GF-D8 (cell line): ENCODE data around the gene CEP89.
"Not testable (repeated sequence)": the region's sequence is repeated elsewhere in the genome, so short reads cannot be mapped to it uniquely, and the experiment has no call there.

Source experiments
- DNase-seq: peaks from one replicate; lab custom pipeline; 2025; lab: John Stamatoyannopoulos, UW

The CEP89 gene

GRCh38 chr19:32833388-32833787, 138.4 kb downstream of the CEP89 start:
- DNase-seq: not testable (repeated sequence)

GRCh38 chr19:32832825-32833224, 138.9 kb downstream of the CEP89 start:
- not testable (repeated sequence) for DNase-seq

GRCh38 chr19:32832094-32832493, 139.7 kb downstream of the CEP89 start:
- not testable (repeated sequence) for DNase-seq

GRCh38 chr19:32831611-32832010, 140.1 kb downstream of the CEP89 start:
- DNase-seq: no peak

- no peak for DNase-seq
These were observed 141.3 kb downstream of the CEP89 start for GRCh38 chr19:32830231-32831014.

- no peak for DNase-seq
These were observed 142.3 kb downstream of the CEP89 start for GRCh38 chr19:32829345-32829896.

GRCh38 chr19:32828643-32829344, 143.0 kb downstream of the CEP89 start:
- DNase-seq: no peak

- no peak for DNase-seq
These were observed 143.6 kb downstream of the CEP89 start for GRCh38 chr19:32828139-32828538.
